Measurements from ENCODE around the gene C1QTNF8. TPM values are rescaled to one million over a fixed set of nuclear protein-coding genes. Genes with fewer than 3 reads are reported as not detected.

Gene C1QTNF8
- total RNA-seq (2014; rRNA removed; shearing (Covaris generic)) (not detected in 2 replicates), total RNA-seq (2022) (not detected in 2 replicates), Bru-seq, nascent RNA (not detected), BruChase-seq, experiment 1, labeled RNA remaining after a 6-hour chase (not detected), BruChase-seq, experiment 2, labeled RNA remaining after a 2-hour chase (not detected)
- long read RNA-seq, result 0 reads

GRCh38 chr16:1096169-1097082 lies at the start of gene C1QTNF8:
TSS of gene C1QTNF8 (minus strand) at chr16:1096244. CDS start at chr16:1094922, 1,322 bp downstream.
- intact Hi-C loops (cut with micrococcal nuclease; ENCODE audit: unreplicated experiment), result no loop called here
- Histone ChIP-seq H4K20me1 (ENCODE audit: insufficient read depth, low read length) (no peaks in the 10 kb centered on the region), H3K4me3 (ENCODE audit: low read depth, low read length, poor library complexity, severe bottlenecking) (no peak within 1 kb of the TSS), H3K9me3 (ENCODE audit: low read length) (0 out of 2 replicates have a peak, but pooled peaks cover 4% of the 10 kb centered on the region), H3K27ac (ENCODE audit: low read depth, low read length, poor library complexity, severe bottlenecking) (no peak within 1 kb of the TSS), H3K4me1 (ENCODE audit: insufficient read depth, low read length, poor library complexity, severe bottlenecking) (no peaks in the 10 kb centered on the region), H3K36me3 (ENCODE audit: insufficient read depth, low read length) (no peaks in the 10 kb centered on the region), H3K79me2 (ENCODE audit: insufficient read depth, low read depth, low read length) (no peaks in the 10 kb centered on the region), H3K9me2 (ENCODE audit: insufficient read depth, low read length) (no peaks in the 10 kb centered on the region), H3K4me2 (ENCODE audit: low read length) (no peak within 1 kb of the TSS), H2AFZ (ENCODE audit: low read length) (no peak within 1 kb of the TSS)
- TF ChIP-seq CTCF (conservative IDR thresholded peaks at IDR 0.05; ENCODE audit: low read length), result no peak
- no peak for TF ChIP-seq EZH2phosphoT487 (IDR thresholded peaks at IDR 0.05; ENCODE audit: borderline replicate concordance, low read depth, low read length)
- no TSS peak for BruUV-seq (replicated peaks)
- ChIA-PET POLR2A (no interaction called here), CTCF (ENCODE audit: unreplicated experiment) (no interaction called here)
- DNase-seq (ENCODE audit: low spot score), result no peak

GRCh38 chr16:1145383-1146100 lies 49.5 kb upstream of the C1QTNF8 start:
- Histone ChIP-seq H3K36me3 (ENCODE audit: insufficient read depth, low read length) (no peaks in the 10 kb centered on the region), H3K9me3 (ENCODE audit: low read length) (no peaks in the 10 kb centered on the region), H3K4me3 (ENCODE audit: low read depth, low read length, poor library complexity, severe bottlenecking) (no peak overlapping the region), H2AFZ (ENCODE audit: low read length) (no peak overlapping the region), H3K9me2 (ENCODE audit: insufficient read depth, low read length) (no peaks in the 10 kb centered on the region), H3K4me1 (ENCODE audit: insufficient read depth, low read length, poor library complexity, severe bottlenecking) (no peaks in the 10 kb centered on the region), H3K4me2 (ENCODE audit: low read length) (no peak overlapping the region), H4K20me1 (ENCODE audit: insufficient read depth, low read length) (no peaks in the 10 kb centered on the region), H3K79me2 (ENCODE audit: insufficient read depth, low read depth, low read length) (no peaks in the 10 kb centered on the region), H3K27ac (ENCODE audit: low read depth, low read length, poor library complexity, severe bottlenecking) (no peak overlapping the region)
- POLR2A ChIA-PET, result interaction anchor here (0.6 kb wide), 1 partner anchor 544 kb away, joined by 3 read pairs; no protein-coding TSS in a partner anchor
- no TSS peak for BruUV-seq (replicated peaks)
- CTCF ChIA-PET (ENCODE audit: unreplicated experiment), result no interaction called here
- no peak for DNase-seq (ENCODE audit: low spot score)
- TF ChIP-seq CTCF (conservative IDR thresholded peaks at IDR 0.05; ENCODE audit: low read length) (no peak), EZH2phosphoT487 (IDR thresholded peaks at IDR 0.05; ENCODE audit: borderline replicate concordance, low read depth, low read length) (no peak)
- intact Hi-C loops (cut with micrococcal nuclease; ENCODE audit: unreplicated experiment), result no loop called here
